ENCODE measurements around the gene PITPNM1. TPM values are rescaled to one million over a fixed set of nuclear protein-coding genes. Genes with fewer than 3 reads are reported as not detected.

Gene PITPNM1
- total RNA-seq = 5.0 and 8.2 TPM in 2 replicates

DNA sequence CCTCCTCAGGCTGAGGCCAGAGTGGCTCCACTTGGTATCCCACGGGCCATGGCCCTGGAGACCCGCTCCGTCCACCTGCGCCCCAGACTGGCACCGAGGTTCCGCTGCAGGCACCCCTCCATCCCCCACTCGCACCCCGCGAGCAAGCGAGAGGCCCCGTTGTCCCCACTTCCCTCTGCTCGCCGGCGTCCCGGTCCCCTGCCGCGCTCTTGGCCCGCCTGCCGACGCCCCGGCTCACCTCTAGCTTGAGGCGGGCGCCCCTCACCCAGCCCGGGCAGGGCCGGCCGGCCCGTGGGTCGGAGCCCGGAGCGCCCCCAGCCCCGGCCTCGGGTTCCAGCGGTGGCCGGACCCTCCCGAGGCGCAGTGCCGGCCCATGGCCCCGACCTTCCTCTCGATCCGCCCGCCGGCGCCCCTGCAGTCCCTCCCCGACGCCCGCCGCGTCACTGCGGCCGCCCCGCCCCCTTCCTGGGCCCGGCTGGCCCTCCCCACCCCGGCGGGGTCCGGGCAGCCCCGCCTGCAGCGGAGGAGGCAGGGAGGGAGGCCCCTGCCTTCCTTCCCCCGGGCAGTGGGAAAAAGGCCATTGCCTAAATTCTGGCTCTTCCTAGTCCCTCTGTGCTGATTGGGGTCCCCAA lies at the start of gene PITPNM1:
TSS of gene PITPNM1 (minus strand) at position 414 of the 632 bp plus-strand sequence. CDS start 1,183 bp downstream, outside the sequence.

DNA sequence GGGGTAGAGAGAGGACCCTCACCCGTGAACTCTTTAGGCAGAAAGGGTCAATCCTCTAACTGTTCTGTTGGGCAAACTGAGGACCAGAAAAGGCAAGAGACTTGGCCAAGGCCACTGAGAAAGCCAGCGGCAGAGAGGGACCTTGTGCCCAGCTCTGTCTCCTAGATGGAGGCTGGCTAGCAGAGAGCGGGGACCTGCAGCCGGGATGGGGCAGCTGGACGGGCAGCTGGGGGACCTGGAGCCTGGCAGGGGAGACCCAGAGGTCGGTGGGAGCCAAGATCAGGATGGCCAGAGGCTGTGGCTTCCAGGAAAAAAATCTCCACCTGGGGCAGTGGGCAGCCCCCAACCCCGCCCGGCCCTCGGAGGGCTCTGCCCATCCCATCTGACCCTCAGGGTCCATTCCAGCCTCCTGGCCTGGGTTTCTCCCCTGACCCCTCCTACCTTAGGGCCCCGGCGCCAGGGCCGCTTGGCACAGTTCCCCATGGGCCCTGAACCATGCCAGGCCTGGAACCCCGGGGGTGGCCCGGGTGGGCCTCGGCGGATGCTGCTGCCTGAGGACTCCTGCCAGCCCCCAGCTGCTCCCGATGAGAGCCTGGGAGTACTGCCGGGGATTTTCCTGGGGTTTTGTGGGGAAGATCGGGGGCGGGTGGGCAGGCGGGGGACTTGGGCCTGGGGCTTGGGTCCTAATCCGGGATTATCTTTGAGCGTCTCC lies 17.8 kb upstream of the PITPNM1 start, which contains the start of gene CABP2:
TSS of gene CABP2 (minus strand) at position 603 of the 712 bp plus-strand sequence. CDS start at position 483, 120 bp downstream.

DNA sequence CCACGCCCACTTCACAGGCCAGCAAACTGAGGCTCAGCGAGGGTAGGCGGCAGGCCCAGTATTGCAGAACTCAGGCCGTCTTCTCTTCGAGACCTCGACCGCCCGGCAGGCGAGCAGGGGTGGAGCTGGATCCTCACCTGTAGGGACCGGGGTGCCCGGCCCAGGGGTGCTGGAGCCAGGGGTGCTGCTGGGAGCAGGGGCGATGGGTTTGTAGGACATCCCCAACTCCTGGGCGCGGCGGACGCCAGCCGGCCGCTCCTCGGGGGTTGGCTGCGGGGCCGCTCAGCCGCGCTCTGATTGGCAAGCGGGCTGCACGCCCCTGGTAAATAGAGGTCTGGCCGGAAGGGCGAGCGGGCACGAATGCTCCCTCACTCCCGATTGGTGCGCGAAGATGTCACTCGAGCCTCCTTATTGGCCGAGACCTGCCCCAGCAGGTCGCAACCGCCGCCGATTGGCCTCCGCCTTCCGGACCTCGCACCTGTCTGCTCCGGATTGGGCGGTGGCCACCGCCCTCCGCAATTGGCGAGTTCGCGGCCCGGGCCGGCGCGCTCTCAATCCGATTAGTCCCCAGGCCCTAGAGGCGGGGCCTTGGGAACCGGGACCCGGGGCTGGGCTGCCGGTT lies 2.8 kb upstream of the PITPNM1 start, which contains the start of gene CDK2AP2:
TSS of gene CDK2AP2 (minus strand) at position 299 of the 622 bp plus-strand sequence. CDS start at position 219, 80 bp downstream.

DNA sequence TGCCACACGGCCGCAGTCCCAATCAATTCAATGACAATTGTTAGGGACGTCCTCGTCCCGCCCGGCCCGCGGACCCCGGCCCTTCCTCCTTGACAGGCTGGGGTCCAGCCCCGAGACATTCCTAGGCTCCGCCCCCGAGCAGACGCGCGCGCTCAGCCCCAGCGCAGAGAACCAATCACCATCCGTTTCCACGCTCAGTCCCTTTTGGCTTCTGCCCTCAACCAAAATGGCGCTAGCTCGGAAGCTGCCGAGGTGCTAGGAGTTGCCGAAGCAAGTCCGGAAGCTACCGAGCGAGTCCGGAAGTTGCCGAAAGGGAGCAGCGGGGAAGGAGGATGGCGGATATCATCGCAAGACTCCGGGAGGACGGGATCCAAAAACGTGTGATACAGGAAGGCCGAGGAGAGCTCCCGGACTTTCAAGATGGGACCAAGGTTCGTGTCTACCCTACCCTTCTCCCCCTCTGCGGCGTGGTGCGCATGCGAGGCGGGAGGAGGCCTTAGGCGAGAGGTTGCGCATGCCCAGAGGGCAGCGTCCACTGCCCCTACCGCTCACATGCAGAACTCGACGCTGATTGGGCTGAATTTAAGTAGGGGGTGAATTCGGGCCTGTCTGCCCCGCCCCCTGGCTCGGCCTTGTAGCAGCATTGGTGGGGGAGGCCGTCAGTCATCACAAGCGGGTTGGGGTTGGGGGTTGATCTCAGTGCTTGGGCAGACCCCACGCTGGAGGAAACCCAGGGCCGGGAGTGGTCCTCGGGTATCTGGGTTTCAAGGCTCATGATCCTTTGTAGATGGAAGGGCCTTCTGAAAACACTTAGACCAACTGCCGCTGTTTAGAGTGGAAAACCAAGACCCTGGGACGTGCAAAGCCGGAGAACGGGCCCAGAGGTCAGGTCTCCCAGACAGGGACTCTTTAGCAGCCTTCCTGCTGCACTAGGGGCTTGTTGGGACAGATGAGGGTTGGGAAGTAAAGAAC lies 22.1 kb downstream of the PITPNM1 start, which contains the start of gene AIP:
TSS of gene AIP (plus strand) at position 200 of the 972 bp plus-strand sequence. CDS start at position 333, 133 bp downstream.

DNA sequence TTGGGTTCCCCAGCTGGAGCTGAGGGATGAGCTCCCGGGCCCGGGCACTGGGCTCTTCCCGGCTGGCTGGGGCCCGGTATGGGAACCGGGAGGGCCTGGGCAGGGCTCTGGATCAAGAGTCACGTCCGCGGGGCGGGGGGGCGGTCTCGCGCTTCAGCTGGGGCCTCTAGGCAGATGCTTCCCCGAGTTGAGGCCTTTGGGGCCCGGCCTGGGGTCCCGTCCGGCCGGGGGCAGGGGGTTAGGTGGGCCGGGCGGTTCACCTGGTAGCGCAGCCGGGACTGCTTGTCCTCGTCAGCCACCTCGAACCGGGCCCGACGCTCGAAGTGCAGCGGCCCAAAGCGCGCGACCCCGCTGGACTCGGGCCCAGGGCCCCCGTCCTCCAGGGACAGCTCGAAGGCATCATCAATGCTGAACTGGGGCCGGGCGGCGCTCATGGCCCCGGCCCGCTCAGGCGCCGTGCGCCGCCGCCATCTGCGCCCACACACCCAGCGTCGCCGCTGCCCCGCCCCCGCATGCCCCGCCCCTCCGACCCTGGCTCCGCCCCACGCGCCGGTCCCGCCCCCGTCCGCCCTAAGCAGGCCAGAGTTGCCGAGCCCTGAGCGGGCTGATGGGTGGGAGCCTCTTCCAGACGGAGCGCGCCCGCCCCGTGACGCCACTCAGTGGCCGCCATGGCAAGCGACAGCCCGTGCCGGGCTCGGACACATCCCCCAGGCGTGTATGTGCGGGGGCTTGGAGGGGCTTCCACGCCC lies 36.2 kb downstream of the PITPNM1 start, which contains the start of gene TMEM134:
TSS of gene TMEM134 (minus strand) at position 493 of the 749 bp plus-strand sequence. CDS start at position 434, 59 bp downstream.

DNA sequence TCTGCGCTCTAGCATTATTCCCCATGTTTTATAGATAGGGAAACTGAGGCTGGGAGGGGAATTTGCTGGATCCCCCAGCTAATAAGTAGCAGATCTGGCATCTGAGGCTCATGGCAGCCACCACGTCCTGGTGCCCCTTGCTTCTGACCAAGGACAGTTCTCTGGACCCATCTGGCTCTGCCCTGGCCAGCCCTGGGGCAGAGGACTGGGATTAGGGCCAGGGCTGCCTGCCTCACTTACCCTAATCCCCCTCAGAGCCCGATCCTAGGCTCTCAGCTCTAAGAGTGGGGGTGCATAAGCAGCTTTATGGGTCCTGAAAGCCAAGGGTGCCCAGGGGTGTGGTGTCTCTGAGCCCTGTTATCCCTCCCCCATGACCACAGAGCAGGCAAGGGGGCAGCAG lies 50.1 kb downstream of the PITPNM1 start, which contains the start of gene CABP4:
TSS of gene CABP4 (plus strand) at position 301 of the 400 bp plus-strand sequence. CDS start at position 371, 70 bp downstream.

DNA sequence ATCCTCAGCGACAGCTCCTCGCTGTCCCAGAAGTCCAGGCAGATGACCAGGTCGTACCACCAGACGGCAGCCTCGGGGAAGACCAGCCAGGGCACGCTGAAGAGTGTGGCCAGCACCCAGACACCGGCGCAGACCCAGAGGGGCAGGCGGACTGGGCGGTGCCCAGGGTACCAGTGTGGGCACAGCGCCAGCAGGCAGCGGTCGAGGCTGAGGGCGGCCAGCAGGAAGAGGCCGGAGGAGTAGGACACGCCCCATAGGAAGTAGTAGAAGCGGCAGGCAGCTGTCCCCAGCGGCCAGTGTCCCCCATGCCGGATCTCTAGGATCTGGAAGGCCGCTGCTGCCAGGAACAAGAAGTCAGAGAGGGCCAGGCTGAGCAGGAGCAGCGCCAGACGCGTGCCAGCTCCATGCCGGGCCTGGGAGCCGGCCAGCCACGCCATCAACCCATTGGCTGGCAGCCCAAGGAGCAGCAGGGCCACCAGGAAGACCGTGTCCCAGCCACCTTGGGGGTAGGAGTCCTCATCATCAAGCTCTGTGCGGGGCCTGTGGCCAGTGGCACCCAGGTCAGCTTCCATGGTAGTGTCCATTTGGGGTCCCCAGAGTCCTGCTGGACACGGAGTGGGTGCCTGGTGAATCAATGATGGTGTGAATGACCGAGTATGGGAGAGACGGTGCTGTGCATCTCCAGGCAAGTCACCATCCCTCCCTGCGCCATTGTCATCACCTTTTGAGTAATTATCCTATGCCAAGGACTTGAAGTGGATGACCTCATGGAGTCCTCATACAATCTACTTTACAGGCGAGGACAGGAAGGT lies 52.8 kb downstream of the PITPNM1 start, which contains the start of gene GPR152:
TSS of gene GPR152 (minus strand) at position 589 of the 812 bp plus-strand sequence. CDS start at position 584, 5 bp downstream.

Other genes starting within 250 kb of the PITPNM1 start
- gene GRK2, start 238.9 kb downstream of the PITPNM1 start, total RNA-seq = 46.2 and 48.2 TPM in 2 replicates
- gene ANKRD13D, start 216.1 kb downstream of the PITPNM1 start, total RNA-seq = 36.8 and 36.9 TPM in 2 replicates
- 10.0 and 14.1 TPM in 2 replicates for gene SSH3, start 201.8 kb downstream of the PITPNM1 start, total RNA-seq
- 25.3 and 26.1 TPM in 2 replicates for gene POLD4, start 151.8 kb downstream of the PITPNM1 start, total RNA-seq
- 1.9 and 2.7 TPM in 2 replicates for gene CLCF1, start 131.8 kb downstream of the PITPNM1 start, total RNA-seq
- gene RAD9A, start 113.4 kb downstream of the PITPNM1 start, total RNA-seq = 2.6 and 6.7 TPM in 2 replicates
- gene PPP1CA, start 103.5 kb downstream of the PITPNM1 start, total RNA-seq = 195 and 241 TPM in 2 replicates
- under 0.01 and 0.16 TPM in 2 replicates for gene TBC1D10C, start 101.3 kb downstream of the PITPNM1 start, total RNA-seq
- gene CARNS1, start 89.7 kb downstream of the PITPNM1 start, total RNA-seq = under 0.01 and 0.19 TPM in 2 replicates
- 27.4 and 29.8 TPM in 2 replicates for gene RPS6KB2, start 76.9 kb downstream of the PITPNM1 start, total RNA-seq
- gene PTPRCAP, start 67.7 kb downstream of the PITPNM1 start, total RNA-seq = 0.49 and 1.1 TPM in 2 replicates
- gene CORO1B, start 61.9 kb downstream of the PITPNM1 start, total RNA-seq = 168 and 215 TPM in 2 replicates
- not detected in 2 replicates for gene GPR152, start 52.6 kb downstream of the PITPNM1 start, total RNA-seq
- gene CABP4, start 50.0 kb downstream of the PITPNM1 start, total RNA-seq = 2.9 and 3.1 TPM in 2 replicates
- 18.5 and 42.5 TPM in 2 replicates for gene TMEM134, start 36.1 kb downstream of the PITPNM1 start, total RNA-seq
- 96.8 and 108 TPM in 2 replicates for gene AIP, start 22.3 kb downstream of the PITPNM1 start, total RNA-seq
- gene CDK2AP2, start 2.8 kb upstream of the PITPNM1 start, total RNA-seq = 19.2 and 22.7 TPM in 2 replicates
- gene CABP2, start 18.1 kb upstream of the PITPNM1 start, total RNA-seq = not detected in 2 replicates
- gene GSTP1, start 78.4 kb upstream of the PITPNM1 start, total RNA-seq = 693 and 847 TPM in 2 replicates
- 170 and 189 TPM in 2 replicates for gene NDUFV1, start 101.6 kb upstream of the PITPNM1 start, total RNA-seq
- 2.8 and 12.0 TPM in 2 replicates for gene NUDT8, start 124.6 kb upstream of the PITPNM1 start, total RNA-seq
- not detected in 2 replicates for gene TBX10, start 134.4 kb upstream of the PITPNM1 start, total RNA-seq
- not detected in 2 replicates for gene ACY3, start 145.4 kb upstream of the PITPNM1 start, total RNA-seq
- gene ALDH3B2, start 169.3 kb upstream of the PITPNM1 start, total RNA-seq = not detected in 2 replicates

Measured in bladder microvascular endothelial cell (primary cell).